Endometrial microvascular endothelial cells (primary cell): ENCODE data around the gene SLC26A11. TPM values are rescaled to one million over a fixed set of nuclear protein-coding genes. Genes with fewer than 3 reads are reported as not detected.

Source experiments
- in situ Hi-C: cut with HindIII; loops from 2 replicates; pipeline ENCODE4 v1.10.0; 2017; ENCODE audit warnings: low sequenced_read_pairs, low pct_unique_long_range_greater_than_20kb; ENCODE audit errors: inconsistent ontology term
- total RNA-seq: library from RNA; depleted of rRNA; stranded (reverse); fragments of >200 nt; gene quantifications from one replicate; pipeline ENCODE4 v1.2.3, GENCODE V29; 2015; ENCODE audit errors: inconsistent ontology term

Gene SLC26A11
- total RNA-seq = 17.2 TPM

DNA sequence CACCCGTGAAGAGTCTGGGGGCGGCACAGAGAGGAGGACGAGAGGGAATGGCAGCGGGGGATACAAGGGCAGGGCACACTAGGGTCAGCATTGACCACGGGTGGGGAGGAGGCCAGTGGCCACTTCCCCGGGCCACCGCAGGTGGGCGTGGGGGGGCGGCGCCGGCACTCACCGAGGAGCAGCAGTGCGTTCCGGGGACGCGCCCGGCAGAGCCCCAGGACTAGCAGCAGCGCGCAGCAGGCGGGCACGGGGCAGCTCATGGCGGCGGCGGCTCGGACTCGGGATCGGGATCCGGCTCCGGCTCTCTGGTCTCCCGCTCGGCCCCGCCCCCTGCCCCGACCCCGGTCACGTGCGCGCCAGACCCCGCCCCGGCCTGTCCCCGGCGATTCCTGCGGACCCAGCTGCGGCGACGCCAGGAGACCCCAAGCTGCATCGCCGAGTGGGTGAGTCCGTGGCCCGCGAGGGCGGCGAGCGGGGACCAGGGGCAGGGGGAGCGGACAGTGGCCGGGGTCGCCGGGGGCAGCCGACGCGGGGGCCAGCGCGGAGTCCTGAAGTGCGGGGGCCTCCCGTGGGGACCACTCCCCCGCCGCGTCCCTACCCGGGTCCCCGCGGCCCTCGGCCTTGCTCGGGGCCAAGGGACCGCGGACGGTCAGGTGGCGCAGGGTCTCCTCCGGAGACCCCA is at the start of gene SLC26A11, which contains the start of gene SGSH:
SLC26A11 (plus strand) TSS at position 374 of the 682 bp plus-strand sequence. CDS start 1,134 bp downstream, outside the sequence.
SGSH (minus strand) TSS at position 280 of the 682 bp plus-strand sequence; CDS start at position 260, 20 bp downstream.
- in situ Hi-C loops = no loop called here

DNA sequence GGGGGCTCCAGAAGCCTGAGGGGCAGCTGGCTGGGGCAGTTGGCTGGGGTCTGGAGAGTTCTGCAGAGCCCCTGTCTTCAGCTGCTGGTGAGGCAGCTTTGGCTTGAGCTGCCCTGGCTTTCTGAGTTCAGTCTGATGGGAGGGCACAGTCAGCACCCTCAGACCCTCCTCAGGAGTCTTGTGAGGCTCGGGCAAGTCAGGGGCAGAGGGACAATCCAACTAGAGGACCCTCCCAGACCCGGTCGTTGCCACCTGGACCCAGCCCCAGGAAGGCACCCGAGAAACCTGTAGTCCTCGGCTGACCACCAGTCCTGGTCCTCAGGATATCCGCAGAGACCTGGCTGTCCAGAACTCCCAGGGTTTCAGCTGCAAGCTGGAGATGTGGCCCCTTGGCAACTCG is 48.5 kb upstream of the SLC26A11 start:
- in situ Hi-C loops = no loop called here

DNA sequence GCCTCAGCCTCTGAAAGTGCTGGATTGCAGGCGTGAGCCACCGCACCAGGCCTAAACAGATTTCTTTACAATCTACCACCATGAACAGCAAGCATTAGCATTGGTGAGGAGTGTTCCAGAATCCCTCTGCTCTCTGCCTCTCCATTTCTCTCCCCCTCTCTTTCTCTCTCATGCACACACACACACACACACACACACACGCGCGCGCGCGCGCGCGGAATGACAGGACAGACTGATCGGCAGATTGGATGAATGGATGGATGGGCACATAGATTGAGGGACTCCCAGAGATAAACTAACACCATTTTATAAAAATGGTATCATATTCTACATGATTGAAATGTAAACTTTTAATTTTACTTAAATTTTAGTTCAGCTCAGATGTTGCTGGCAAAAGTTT is 47.1 kb upstream of the SLC26A11 start:
- in situ Hi-C loops = no loop called here

DNA sequence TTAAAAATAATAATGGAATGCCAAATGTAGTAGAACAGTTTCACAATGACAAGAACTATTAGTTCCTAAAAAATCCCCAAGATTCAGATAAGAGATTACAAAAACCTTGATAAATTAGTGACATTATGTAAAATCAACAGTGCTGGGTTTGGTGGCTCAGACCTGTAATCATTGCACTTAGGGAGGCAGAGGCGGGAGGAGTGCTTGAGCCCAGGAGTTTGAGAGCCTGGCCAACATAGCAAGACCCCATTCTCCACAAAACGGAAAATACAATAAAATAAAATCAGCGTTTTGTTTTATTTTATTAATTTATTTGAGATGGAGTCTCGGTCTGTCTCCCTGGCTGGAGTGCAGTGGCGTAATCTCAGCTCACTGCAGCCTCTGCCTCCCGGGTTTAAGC is 46.3 kb upstream of the SLC26A11 start:
- in situ Hi-C loops = no loop called here

DNA sequence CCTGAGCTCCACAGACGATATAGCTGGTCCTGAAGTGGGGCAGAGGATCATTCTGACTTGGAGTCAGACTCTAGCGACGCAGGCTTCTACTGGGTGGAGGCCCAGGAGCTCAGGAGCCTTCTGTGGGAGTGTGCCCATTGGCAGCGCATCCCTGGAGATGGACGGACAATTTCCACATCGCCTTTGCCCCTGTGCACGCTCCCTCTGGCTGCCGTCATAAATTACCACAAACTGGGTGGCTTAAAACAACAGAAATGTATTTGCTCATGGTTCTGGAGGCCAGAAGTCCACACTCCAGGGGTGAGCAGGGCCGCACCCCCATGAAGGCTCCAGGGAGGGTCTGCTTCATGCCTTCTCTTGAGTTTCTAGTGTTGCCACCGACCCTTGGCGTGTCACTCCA is 43.5 kb upstream of the SLC26A11 start:
- in situ Hi-C loops = no loop called here

DNA sequence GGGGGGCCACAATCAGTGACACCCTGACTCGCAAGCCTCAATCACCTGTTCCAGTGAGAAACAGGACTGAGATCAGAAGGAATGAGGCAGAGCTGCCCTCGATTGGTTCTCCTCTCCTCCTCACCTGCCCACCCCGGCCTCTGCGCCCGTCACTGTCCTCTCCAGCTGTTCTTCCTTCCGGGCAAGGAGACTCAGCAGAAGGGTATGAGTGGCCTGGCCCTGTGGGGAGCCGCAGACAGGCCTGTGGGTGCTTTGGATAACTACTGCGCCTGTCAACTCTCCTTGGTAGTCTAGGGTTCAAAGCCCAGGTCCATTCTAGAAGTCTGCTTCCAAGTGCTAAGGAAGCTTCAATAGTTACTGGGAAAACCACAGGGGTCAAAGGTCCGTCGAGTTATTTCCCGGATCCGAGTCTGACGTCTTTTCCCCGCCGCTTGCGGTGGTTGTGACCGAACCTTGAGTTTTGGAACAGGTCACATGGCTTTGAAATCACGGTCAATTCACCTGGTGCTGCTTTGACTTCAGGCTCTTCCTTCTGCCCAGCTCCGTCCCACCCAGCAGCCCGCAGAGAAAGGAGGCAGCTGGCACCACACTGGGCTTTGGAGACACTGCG is 42.1 kb upstream of the SLC26A11 start:
- in situ Hi-C loops = no loop called here

DNA sequence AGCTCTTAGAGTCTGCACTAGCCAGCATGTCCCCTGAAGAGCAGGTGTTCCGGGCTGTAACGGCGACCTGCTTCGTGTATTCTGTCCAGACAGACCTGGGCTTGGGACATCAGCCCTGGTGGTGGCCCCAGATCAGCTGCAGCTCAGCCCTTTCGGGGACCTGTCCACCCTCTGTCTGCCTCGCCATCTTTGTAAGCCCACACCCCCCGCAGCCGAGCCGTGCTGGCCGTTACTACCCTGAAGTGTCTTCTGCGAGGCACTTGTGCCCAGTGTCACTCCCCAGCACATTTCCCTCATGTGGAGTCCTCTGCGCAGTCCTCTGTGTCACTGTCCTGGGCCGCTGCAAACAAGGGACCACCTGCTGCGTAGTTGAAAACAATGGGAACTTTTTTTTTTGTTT is 40.0 kb upstream of the SLC26A11 start:
- in situ Hi-C loops = no loop called here

DNA sequence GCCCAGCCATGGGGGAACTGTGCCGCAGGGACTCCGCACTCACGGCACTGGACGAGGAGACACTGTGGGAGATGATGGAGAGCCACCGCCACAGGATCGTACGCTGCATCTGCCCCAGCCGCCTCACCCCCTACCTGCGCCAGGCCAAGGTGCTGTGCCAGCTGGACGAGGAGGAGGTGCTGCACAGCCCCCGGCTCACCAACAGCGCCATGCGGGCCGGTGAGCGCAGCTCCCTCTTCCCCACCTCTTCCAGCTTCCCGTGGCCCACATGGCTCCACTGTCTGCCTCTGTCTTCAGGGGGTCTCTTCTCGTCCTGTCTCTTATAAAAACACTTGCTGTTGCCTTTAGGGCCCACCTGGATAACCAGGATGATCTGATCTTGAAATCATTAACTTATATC is 38.8 kb upstream of the SLC26A11 start:
- in situ Hi-C loops = no loop called here

DNA sequence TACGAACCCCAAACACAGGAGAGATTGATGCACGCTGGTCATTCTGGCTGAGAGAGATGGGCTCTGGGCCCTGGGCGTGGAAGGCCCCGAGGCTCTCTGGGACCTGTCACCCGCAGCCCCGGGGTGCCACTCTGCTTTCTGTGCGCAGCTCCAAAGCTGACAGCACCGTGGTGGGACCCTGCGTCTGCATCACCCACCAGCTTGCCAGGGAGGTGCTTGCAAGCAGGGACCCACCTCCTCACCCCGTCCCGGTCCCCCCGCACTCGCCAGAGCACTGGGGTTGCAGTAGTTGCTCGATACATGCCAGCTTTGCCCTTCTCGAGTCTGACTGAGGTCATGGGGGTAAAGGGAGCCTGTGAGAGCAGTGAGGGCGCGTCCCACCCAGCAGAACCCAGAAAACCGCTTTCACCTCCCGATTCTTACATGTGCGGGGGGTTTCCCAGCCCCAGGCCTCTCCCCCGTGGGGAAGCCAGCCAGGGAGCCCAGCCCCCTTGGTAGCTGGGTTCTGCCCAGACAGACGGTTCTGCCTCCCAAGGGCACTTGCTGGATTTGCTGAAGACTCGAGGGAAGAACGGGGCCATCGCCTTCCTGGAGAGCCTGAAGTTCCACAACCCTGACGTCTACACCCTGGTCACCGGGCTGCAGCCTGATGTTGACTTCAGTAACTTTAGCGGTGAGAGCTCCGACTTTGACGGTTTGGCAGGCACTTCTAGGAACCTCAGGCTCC is 37.9 kb upstream of the SLC26A11 start:
- in situ Hi-C loops = no loop called here

DNA sequence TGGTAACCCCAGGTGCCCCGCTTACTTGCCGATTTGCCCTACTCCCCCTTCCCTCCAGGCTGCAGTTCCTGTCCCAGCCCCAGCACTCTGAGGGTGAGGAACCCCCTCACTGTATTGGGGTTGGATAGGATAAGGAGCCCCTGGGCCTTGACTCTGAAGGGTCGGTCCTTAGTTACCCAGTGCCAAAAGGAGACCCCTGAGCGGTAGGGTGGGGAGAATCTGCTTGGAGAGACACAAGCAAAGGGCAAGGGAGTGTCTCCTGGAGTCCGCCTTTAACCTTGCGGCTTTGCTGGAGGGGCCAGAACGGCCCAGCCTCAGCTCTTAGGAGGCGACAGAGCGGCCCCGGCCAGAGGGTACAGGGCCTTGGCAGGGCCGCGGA is 37.4 kb upstream of the SLC26A11 start:
- in situ Hi-C loops = no loop called here

DNA sequence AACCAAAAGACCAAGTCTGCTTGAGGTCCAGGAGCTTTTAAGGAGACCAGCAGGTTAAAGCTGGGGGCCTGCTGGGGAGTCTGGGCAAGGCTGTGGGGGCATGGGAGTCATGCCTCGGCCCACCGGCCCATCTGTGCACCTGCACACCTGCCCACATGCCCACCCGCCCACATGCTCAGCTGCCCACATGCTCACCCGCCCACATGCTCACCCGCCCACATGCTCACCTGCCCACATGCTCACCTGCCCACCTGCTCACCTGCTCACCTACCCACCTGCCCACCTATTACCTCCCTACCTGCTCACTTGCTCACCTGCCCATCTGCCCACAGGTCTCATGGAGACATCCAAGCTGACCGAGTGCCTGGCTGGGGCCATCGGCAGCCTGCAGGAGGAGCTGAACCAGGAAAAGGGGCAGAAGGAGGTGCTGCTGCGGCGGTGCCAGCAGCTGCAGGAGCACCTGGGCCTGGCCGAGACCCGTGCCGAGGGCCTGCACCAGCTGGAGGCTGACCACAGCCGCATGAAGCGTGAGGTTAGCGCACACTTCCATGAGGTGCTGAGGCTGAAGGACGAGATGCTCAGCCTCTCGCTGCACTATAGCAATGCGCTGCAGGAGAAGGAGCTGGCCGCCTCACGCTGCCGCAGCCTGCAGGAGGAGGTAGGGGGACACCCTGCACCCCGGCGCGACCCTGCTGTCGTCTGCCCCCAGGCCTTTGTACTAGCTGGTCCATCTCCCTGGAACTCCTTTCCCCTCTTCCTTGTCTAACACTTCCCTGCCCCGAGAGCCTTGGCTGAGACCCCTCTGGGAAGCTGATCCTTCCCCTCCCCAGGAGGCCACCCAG is 36.4 kb upstream of the SLC26A11 start:
- in situ Hi-C loops = no loop called here

DNA sequence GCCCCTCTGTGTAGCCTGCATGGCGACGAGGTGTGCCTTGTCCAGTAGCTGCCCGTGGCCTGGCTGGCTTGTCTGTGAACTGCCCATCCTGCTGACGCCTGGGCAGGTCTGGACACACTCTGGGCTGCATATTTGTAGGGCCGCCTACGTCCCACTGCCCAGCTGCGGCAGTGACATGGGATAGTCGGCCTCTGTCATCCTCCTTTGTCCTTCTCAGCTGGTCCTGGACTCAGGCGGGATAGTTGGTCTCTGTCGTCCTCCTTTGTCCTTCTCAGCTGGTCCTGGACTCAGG is 35.9 kb upstream of the SLC26A11 start:
- in situ Hi-C loops = no loop called here

DNA sequence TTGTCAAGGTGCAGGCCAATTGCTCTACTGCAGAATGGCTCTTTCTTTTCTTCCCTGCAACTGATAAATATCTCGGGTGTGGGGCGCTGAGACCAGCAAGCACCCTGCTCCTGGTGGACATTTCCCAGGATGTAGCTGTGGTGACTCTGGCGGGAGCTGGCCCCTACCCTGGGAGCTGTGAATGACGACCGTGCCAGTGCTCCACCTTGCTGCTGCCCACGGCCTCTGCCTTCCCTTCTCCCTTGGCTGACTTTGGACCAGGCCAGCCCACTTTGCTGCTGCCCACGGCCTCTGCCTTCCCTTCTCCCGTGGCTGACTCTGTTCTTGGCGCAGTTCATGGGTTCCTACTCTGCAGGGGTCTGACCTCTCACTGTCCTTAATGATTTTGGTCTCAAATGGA is 34.3 kb upstream of the SLC26A11 start:
- in situ Hi-C loops = no loop called here

DNA sequence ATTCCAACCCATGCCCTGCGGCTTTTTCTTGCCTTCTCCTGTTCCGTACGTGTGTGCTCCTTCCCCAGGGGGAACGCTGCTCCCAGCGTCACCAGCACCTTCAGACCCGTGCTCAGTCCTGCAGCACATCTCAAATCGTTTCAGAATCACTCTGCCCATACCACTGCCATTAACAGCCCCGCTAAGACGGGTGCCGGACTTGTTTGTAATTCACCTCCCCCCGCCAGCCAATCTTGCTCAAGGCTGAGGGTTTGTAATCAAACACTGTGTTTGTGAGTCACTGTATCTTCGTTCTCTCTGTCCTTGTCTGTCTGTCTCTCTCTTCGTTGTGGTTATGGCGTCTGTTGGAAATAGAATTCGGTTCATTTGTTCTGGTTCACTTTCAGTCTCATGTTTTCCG is 33.1 kb upstream of the SLC26A11 start:
- in situ Hi-C loops = no loop called here

DNA sequence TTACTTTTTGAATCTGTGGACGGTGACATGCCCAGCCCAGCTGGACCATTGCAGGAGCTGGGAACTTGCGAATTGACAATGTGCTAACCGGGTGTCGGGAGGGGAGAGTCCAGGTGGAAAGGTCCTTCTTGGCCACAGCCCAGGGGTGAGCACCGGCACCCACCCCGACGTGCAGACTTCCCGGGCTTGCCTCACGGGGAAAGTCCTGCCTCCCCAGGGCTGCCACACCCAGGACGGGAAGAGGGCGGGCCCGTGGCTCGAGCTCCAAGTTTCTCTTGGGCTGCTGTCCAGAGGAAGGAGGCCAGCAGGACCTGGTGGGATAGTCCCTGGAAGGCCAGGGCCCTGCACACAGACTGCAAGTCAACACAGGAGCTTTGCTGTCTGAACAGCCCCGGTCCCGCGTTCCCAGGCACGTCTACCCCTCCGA is 32.7 kb upstream of the SLC26A11 start:
- in situ Hi-C loops = no loop called here

DNA sequence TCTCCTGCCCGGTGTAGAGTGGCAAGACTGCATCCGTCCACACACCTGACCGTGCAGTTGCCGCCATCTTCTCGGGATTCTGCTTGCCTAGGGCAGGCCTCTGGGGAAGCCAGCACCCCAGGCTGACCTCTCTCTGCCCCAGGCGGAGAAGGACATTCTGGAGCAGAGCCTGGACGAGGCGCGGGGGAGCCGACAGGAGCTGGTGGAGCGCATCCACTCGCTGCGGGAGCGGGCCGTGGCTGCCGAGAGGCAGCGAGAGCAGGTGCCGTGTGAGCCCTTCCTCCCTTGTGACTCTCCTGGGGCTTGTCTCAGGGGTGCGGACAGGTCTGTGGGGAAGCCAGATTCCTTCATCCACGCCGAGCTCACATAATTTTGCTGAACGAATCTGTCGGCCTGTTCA is 30.6 kb upstream of the SLC26A11 start:
- in situ Hi-C loops = no loop called here

DNA sequence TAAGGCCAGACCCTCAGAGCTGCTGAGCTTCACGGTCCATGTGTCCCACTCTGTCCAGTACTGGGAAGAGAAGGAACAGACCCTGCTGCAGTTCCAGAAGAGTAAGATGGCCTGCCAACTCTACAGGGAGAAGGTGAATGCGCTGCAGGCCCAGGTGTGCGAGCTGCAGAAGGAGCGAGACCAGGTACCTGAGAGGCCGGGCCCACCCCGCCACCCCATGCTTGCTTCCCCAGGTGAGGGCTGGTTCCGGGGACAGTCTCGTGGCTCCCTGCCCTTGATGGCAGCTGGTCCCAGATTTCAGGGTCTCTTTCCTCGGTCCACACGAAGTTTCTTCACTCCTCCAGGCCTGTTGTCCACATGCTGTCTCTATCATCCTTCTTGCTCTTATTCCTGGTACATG is 29.5 kb upstream of the SLC26A11 start:
- in situ Hi-C loops = no loop called here

DNA sequence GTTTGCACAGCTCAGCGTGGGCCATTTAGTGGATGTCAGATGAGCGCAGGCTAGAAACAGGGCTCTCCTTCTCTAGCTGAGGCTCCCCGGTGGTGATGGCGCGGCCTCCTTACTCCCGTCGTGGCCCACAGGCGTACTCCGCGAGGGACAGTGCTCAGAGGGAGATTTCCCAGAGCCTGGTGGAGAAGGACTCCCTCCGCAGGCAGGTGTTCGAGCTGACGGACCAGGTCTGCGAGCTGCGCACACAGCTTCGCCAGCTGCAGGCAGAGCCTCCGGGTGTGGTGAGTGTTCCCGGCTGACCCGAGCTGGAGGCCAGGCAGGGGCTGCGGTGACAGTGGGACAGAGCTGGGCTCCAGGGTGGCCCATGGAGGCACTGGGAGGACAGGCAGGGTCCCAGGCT is 29.0 kb upstream of the SLC26A11 start:
- in situ Hi-C loops = no loop called here

DNA sequence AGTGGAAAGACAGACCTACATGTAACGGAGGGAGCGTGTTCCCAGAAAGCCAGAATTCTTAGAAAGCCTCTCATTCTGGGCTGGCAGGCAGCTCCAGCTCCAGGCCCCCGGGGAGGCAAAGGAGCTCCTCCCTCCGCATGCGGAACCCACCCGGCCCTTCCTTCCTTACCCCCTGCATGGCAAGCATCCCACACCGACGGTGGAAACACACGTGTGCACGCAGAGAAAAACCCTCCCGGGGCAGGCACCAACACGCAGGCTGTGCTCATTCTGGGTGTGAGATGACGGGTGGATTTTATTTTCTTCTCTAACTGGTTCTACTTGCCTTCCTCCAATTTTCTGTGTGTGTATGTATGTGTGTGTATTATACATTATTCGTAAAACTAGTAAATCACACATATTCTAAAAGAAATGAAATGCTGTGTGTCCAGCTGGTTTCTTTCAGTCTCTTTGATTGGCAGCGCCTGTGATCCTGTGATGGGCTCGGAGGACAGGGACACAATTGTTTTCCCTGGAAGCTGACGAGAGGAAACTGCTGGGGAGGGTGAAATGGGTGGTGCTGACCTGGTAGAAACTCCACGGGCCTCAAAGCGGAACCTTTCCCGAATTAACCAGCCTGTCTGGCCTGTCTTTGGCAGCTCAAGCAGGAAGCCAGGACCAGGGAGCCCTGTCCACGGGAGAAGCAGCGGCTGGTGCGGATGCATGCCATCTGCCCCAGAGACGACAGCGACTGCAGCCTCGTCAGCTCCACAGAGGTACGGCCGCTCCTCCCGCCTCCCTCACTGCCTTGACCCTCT is 28.2 kb upstream of the SLC26A11 start:
- in situ Hi-C loops = no loop called here
